H1 (cell line): Measurements from ENCODE around the gene FOXA3. TPM values are rescaled to one million over a fixed set of nuclear protein-coding genes. Genes with fewer than 3 reads are reported as not detected.

ENCODE experiments used
- CTCF ChIA-PET: fragments of 300-600 bp; sonication (Branson Sonifier 250); formaldehyde crosslinking; loops from one replicate; lab custom pipeline; 2021; ENCODE audit not compliant: partially characterized antibody; lab: Charles Lee
- POLR2A ChIA-PET: fragments of 300-600 bp; sonication (Branson Sonifier 250); formaldehyde crosslinking; loops from one replicate; lab custom pipeline; 2021; ENCODE audit warnings: inconsistent platforms; ENCODE audit not compliant: partially characterized antibody; lab: Charles Lee
- DNase-seq, 2 experiments: peaks; one replicate each; pipeline versions ENCODE4 v3.0.0 to v3.0.0-alpha.2; 2010 to 2022; ENCODE audit warnings: low spot score in 2 of 2, low read depth in 1 of 2, mixed read lengths in 1 of 2
- FAIRE-seq: peaks from 2 replicates; lab custom pipeline; 2011; peaks lifted over from hg19 to GRCh38; lab: Jason Lieb, UNC
- H2AFZ ChIP-seq: 2 replicates; pipeline ENCODE4 v1.8.1; 2012; ENCODE audit warnings: low read length, inconsistent platforms
- H2AK5ac ChIP-seq: 2 replicates; pipeline ENCODE4 v1.6.1; 2013; ENCODE audit warnings: low read depth, low read length
- H2BK120ac ChIP-seq: replicated peaks from 2 replicates; pipeline ENCODE3; 2013; ENCODE audit warnings: low read depth, low read length, inconsistent platforms
- H2BK12ac ChIP-seq: 2 replicates; pipeline ENCODE4 v1.6.1; 2013; ENCODE audit warnings: low read depth, low read length
- H2BK15ac ChIP-seq: 2 replicates; pipeline ENCODE4 v1.6.1; 2013; ENCODE audit warnings: low read length
- H2BK20ac ChIP-seq: 2 replicates; pipeline ENCODE4 v1.6.1; 2013; ENCODE audit warnings: low read length
- H2BK5ac ChIP-seq: 2 replicates; pipeline ENCODE4 v1.6.1; 2013; ENCODE audit warnings: low read depth, low read length
- H3K14ac ChIP-seq: 2 replicates; pipeline ENCODE4 v1.6.1; 2013; ENCODE audit warnings: inconsistent platforms; ENCODE audit not compliant: insufficient read length
- H3K18ac ChIP-seq: 2 replicates; pipeline ENCODE4 v1.6.1; 2013; ENCODE audit warnings: low read length; ENCODE audit errors: extremely low read depth
- H3K23ac ChIP-seq: 2 replicates; pipeline ENCODE4 v1.6.1; 2013; ENCODE audit warnings: inconsistent platforms; ENCODE audit not compliant: insufficient read length
- H3K23me2 ChIP-seq: 2 replicates; pipeline ENCODE4 v1.6.1; 2013; ENCODE audit warnings: low read depth, low read length
- H3K27ac ChIP-seq: 2 replicates; pipeline ENCODE4 v1.6.1; 2011; ENCODE audit warnings: low read depth, low read length, inconsistent platforms
- H3K27me3 ChIP-seq, 4 experiments: replicated peaks in 1 of 4; 1 replicate in 1 of 4; 2 replicates in 3 of 4; pipeline versions ENCODE4 v1.6.1 to v1.8.1; 2011 to 2013; ENCODE audit warnings: low read length in 3 of 4, mild to moderate bottlenecking in 3 of 4, inconsistent platforms in 2 of 4, mixed read lengths in 2 of 4, moderate library complexity in 1 of 4; ENCODE audit not compliant: control insufficient read depth in 3 of 4, insufficient read depth in 3 of 4; ENCODE audit errors: extremely low read depth in 1 of 4
- H3K36me3 ChIP-seq, 4 experiments: 2 replicates each; pipeline versions ENCODE4 v1.6.1 to v1.8.1; 2011 to 2013; ENCODE audit warnings: mild to moderate bottlenecking in 4 of 4, low read length in 3 of 4, moderate library complexity in 2 of 4, control low read depth in 1 of 4, inconsistent platforms in 1 of 4; ENCODE audit not compliant: insufficient read depth in 4 of 4, control insufficient read depth in 2 of 4
- H3K4ac ChIP-seq: replicated peaks from 2 replicates; pipeline ENCODE3; 2013; ENCODE audit warnings: low read length, low read depth, mixed read lengths, inconsistent platforms; ENCODE audit not compliant: insufficient read length
- H3K4me1 ChIP-seq, 4 experiments: replicated peaks in 1 of 4; 1 replicate in 1 of 4; 2 replicates in 3 of 4; pipeline versions ENCODE4 v1.6.1 to v1.8.1; 2011 to 2013; ENCODE audit warnings: low read length in 3 of 4, inconsistent platforms in 2 of 4, mixed read lengths in 1 of 4; ENCODE audit not compliant: insufficient read depth in 4 of 4, control insufficient read depth in 3 of 4
- H3K4me2 ChIP-seq, 2 experiments: 2 replicates each; pipeline versions ENCODE4 v1.6.1 to v1.8.1; 2011 to 2013; ENCODE audit warnings: low read depth in 2 of 2, low read length in 2 of 2, control low read depth in 1 of 2, inconsistent platforms in 1 of 2, mild to moderate bottlenecking in 1 of 2; ENCODE audit not compliant: insufficient read depth in 1 of 2
- H3K4me3 ChIP-seq, 4 experiments: fragments of 200-600, 300-600 bp in 1 of 4; sonication (generic), shearing (Covaris generic), sonication (Bioruptor Twin) in 1 of 4; 2 replicates each; pipeline versions ENCODE4 v1.5.1 to v1.8.1; 2011 to 2016; ENCODE audit warnings: low read length in 4 of 4, low read depth in 3 of 4, control low read depth in 2 of 4, inconsistent platforms in 2 of 4, mild to moderate bottlenecking in 2 of 4, mixed read lengths in 1 of 4, moderate library complexity in 1 of 4; ENCODE audit not compliant: insufficient read depth in 2 of 4; ENCODE audit errors: extremely low read depth in 1 of 4
- H3K56ac ChIP-seq: replicated peaks from 2 replicates; pipeline ENCODE3; 2013; ENCODE audit warnings: low read depth, mild to moderate bottlenecking, mixed read lengths, low read length, inconsistent platforms; ENCODE audit not compliant: insufficient read length
- H3K79me1 ChIP-seq: 2 replicates; pipeline ENCODE4 v1.6.1; 2013; ENCODE audit warnings: low read depth, low read length, control low read depth
- H3K79me2 ChIP-seq, 2 experiments: 2 replicates each; pipeline versions ENCODE4 v1.6.1 to v1.8.1; 2012 to 2013; ENCODE audit warnings: low read length in 2 of 2, mild to moderate bottlenecking in 2 of 2, inconsistent platforms in 1 of 2; ENCODE audit not compliant: insufficient read depth in 2 of 2, control insufficient read depth in 1 of 2
- H3K9ac ChIP-seq, 4 experiments: replicated peaks in 1 of 4; 1 replicate in 1 of 4; 2 replicates in 3 of 4; pipeline versions ENCODE4 v1.6.1 to v1.8.1; 2011 to 2013; ENCODE audit warnings: low read depth in 3 of 4, low read length in 3 of 4, control low read depth in 2 of 4, mild to moderate bottlenecking in 2 of 4, moderate library complexity in 2 of 4, inconsistent platforms in 1 of 4; ENCODE audit errors: extremely low read depth in 1 of 4
- H3K9me3 ChIP-seq, 2 experiments: 2 replicates each; pipeline versions ENCODE4 v1.6.1 to v1.8.1; 2012 to 2013; ENCODE audit warnings: mild to moderate bottlenecking in 2 of 2, moderate library complexity in 2 of 2, control low read depth in 1 of 2, inconsistent platforms in 1 of 2, low read depth in 1 of 2, low read length in 1 of 2, mixed read lengths in 1 of 2; ENCODE audit not compliant: insufficient read depth in 2 of 2
- H4K20me1 ChIP-seq, 2 experiments: replicated peaks in 1 of 2; 2 replicates each; pipeline versions ENCODE3 to v1.8.1; 2011 to 2013; ENCODE audit warnings: inconsistent platforms in 2 of 2, low read length in 2 of 2, mild to moderate bottlenecking in 1 of 2; ENCODE audit not compliant: insufficient read depth in 2 of 2, control insufficient read depth in 1 of 2
- H4K5ac ChIP-seq: 2 replicates; pipeline ENCODE4 v1.6.1; 2013; ENCODE audit warnings: low read length, low read depth, mixed read lengths, inconsistent platforms; ENCODE audit not compliant: insufficient read length
- H4K8ac ChIP-seq: 2 replicates; pipeline ENCODE4 v1.8.0; 2013; ENCODE audit warnings: mild to moderate bottlenecking, moderate library complexity, low read length, inconsistent platforms; ENCODE audit not compliant: insufficient read depth; ENCODE audit errors: extremely low read depth
- H4K91ac ChIP-seq: replicated peaks from 2 replicates; pipeline ENCODE3; 2013; ENCODE audit warnings: low read length, mixed read lengths, inconsistent platforms; ENCODE audit not compliant: insufficient read length
- GABPA ChIP-seq: IDR thresholded peaks from 2 replicates; pipeline ENCODE4 v1.6.1; 2011; ENCODE audit warnings: mild to moderate bottlenecking, low read length, moderate library complexity, borderline replicate concordance; ENCODE audit not compliant: insufficient read depth
- TBP ChIP-seq: IDR thresholded peaks from 2 replicates; pipeline ENCODE4 v1.6.1; 2011; ENCODE audit warnings: low read depth, low read length, improper control_type of control experiment
- WGBS, 2 experiments: shearing (Covaris generic) in 1 of 2; methylation state at CpG; one replicate each; pipeline versions ENCODE4 v1.1.6 to v1.1.7; 2013 to 2015; ENCODE audit warnings: low lambda C conversion rate in 2 of 2, mixed read lengths in 2 of 2, inconsistent platforms in 1 of 2, low coverage in 1 of 2, missing lambda C conversion rate in 1 of 2; ENCODE audit not compliant: insufficient replicate concordance in 2 of 2, insufficient coverage in 1 of 2, insufficient read length in 1 of 2; ENCODE audit errors: extremely low coverage in 1 of 2, missing lambda C conversion rate in 1 of 2; 5-methylcytosine and 5-hydroxymethylcytosine counted together
- polyA plus RNA-seq, 7 experiments: library from polyadenylated mRNA; depleted of rRNA in 3 of 7; stranded (reverse) in 5 of 7; unstranded in 2 of 7; fragments of >200 nt in 5 of 7; fragments of 200-250 nt in 2 of 7; gene quantifications; 1 replicate in 5 of 7; 2 replicates in 1 of 7; 4 replicates in 1 of 7; pipeline versions ENCODE4 v1.2.1 to v1.2.3, GENCODE V29; 2011 to 2013; ENCODE audit warnings: missing spikeins in 2 of 7, mixed read lengths in 2 of 7
- total RNA-seq: library from RNA; stranded (reverse); fragmentation: NEBNext Ultra II Directional; extraction: Animal tissue kit (Norgen Biotek cat#: 25700); gene quantifications from 2 replicates; pipeline ENCODE4 v1.2.1, GENCODE V29; 2021

The FOXA3 gene
- total and polyA plus RNA-seq, 2 of the 8 experiments (the other 6 are each of a cell fraction or from before 2014, with no cell fraction given): 20.2 to 49.1 TPM

DNA sequence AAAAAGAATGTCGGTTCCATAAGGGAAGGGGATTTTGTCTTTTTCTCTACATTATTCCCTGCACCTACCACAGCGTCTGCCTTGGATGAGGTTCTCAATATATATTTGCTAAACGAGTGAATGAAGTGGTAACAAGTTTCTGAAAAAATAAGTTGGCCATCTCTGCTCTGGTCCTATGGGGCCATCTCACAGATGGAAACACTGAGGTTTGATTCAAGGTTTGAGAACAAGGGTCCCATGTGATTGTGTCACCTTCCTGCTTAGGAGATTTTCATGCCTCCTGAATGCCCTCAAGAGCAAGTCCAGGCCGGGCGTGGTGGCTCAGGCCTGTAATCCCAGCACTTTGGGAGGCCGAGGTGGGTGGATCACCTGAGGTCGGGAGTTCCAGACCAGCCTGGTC lies 35.1 kb downstream of the FOXA3 start:
- H3K27me3 ChIP-seq: peaks cover 0 to 16% (median 11%) of the 10 kb centered on the region in 4 experiments; a peak in 6 of 7 replicates
- no peak for DNase-seq
- no peak overlapping the region for H4K8ac ChIP-seq
- peaks cover 0 to 8% (median 2%) of the 10 kb centered on the region in 4 experiments; a peak in 4 of 8 replicates for H3K36me3 ChIP-seq
- H3K9ac ChIP-seq: no peak overlapping the region
- no peak overlapping the region for H3K18ac ChIP-seq
- H3K4me2 ChIP-seq: no peak overlapping the region
- H4K91ac ChIP-seq: no peak overlapping the region
- no peak overlapping the region for H2BK12ac ChIP-seq
- peaks cover 0 to 2% (median under 1%) of the 10 kb centered on the region in 4 experiments; a peak in 3 of 7 replicates for H3K4me1 ChIP-seq
- no peak overlapping the region for H4K5ac ChIP-seq
- no peaks in the 10 kb centered on the region for H3K79me2 ChIP-seq
- no peak overlapping the region for H2BK15ac ChIP-seq
- H2AFZ ChIP-seq: no peak overlapping the region
- H2BK120ac ChIP-seq: no peak overlapping the region
- no peak overlapping the region for H3K14ac ChIP-seq
- no peak for TF ChIP-seq GABPA
- no peak for TF ChIP-seq TBP
- no peak overlapping the region for H3K56ac ChIP-seq
- CTCF ChIA-PET: interaction anchor here (1.1 kb wide), 1 partner anchor 129 kb away, joined by 3 read pairs; no protein-coding TSS in a partner anchor
- 94% methylated on average over 6 of the region's 7 CpGs; no CpG with 5 or more reads in 1 of the 2 experiments for WGBS, 2 experiments
- peaks cover 22% of the 10 kb centered on the region; the same call in 1 of the 2 replicates for H3K23me2 ChIP-seq
- no peak overlapping the region for H2AK5ac ChIP-seq
- FAIRE-seq: no peak
- POLR2A ChIA-PET: interaction anchor here (1.1 kb wide), 1 partner anchor 10 kb away, joined by 3 read pairs; no protein-coding TSS in a partner anchor
- no peak overlapping the region for H3K4me3 ChIP-seq
- no peak overlapping the region for H2BK20ac ChIP-seq
- no peak overlapping the region for H3K27ac ChIP-seq
- no peak overlapping the region for H3K4ac ChIP-seq
- no peak overlapping the region for H2BK5ac ChIP-seq
- H3K23ac ChIP-seq: no peak overlapping the region
- H3K79me1 ChIP-seq: peaks cover 3% of the 10 kb centered on the region; the same call in 1 of the 2 replicates
- H3K9me3 ChIP-seq: no peaks in the 10 kb centered on the region
- H4K20me1 ChIP-seq: peaks cover 2 to 10% of the 10 kb centered on the region in 2 experiments
